K562 (cell line): ENCODE measurements around the gene PTGER2. TPM values are rescaled to one million over a fixed set of nuclear protein-coding genes. Genes with fewer than 3 reads are reported as not detected.

Source experiments
- BCL6 ChIP-seq: fragments of 250-450 bp; sonication (Bioruptor Pico); IDR thresholded peaks from 2 replicates; pipeline ENCODE4 v1.4.0; 2020
- ILK ChIP-seq: fragments of 450-650 bp; IDR thresholded peaks from 2 replicates; pipeline ENCODE4 v1.6.1; 2016; ENCODE audit warnings: missing genetic modification characterization, low read depth, mild to moderate bottlenecking, missing compliant biosample characterization, moderate library complexity, borderline replicate concordance
- KLF6 ChIP-seq: fragments of 250-450 bp; sonication (Bioruptor Pico); IDR thresholded peaks from 2 replicates; pipeline ENCODE4 v1.4.0; 2020; ENCODE audit warnings: mild to moderate bottlenecking, moderate library complexity, borderline replicate concordance
- MGA ChIP-seq: fragments of 450-650 bp; IDR thresholded peaks from 2 replicates; pipeline ENCODE4 v1.6.1; 2016; ENCODE audit warnings: mild to moderate bottlenecking, moderate library complexity
- NFXL1 ChIP-seq: fragments of 450-650 bp; formaldehyde crosslinking; IDR thresholded peaks from 2 replicates; pipeline ENCODE4 v1.4.0; 2021; ENCODE audit warnings: mild to moderate bottlenecking
- RUNX1 ChIP-seq: sonication (generic); IDR thresholded peaks from 2 replicates; pipeline ENCODE4 v1.6.1; 2016; ENCODE audit warnings: antibody characterized with exemption, low read depth
- TCFL5 ChIP-seq: fragments of 250-450 bp; sonication (Bioruptor Pico); conservative IDR thresholded peaks from 2 replicates; pipeline ENCODE4 v1.6.1; 2021; ENCODE audit warnings: mild to moderate bottlenecking, moderate library complexity, matching md5 sums
- ZNF23 ChIP-seq: fragments of 250-450 bp; sonication (Bioruptor Pico); IDR thresholded peaks from 2 replicates; pipeline ENCODE4 v1.4.0; 2020; ENCODE audit warnings: mild to moderate bottlenecking
- polyA plus RNA-seq, 8 experiments: library from polyadenylated mRNA; depleted of rRNA in 4 of 8; stranded (reverse) in 5 of 8; unstranded in 3 of 8; fragments of >200 nt; fragmentation: Nextera tagmentation in 2 of 8; fragmentation: Illumina TruSeq in 1 of 8; extraction: Ambion mirVana in 2 of 8; extraction: Trizol in 1 of 8; gene quantifications; 2 replicates each; pipeline versions ENCODE4 v1.2.1 to v1.2.3, GENCODE V29; 2011 to 2014; ENCODE audit warnings: inconsistent platforms in 1 of 8, missing spikeins in 1 of 8
- total RNA-seq, 7 experiments: library from RNA; depleted of rRNA in 6 of 7; stranded (reverse); fragments of >200 nt in 6 of 7; fragmentation: Illumina TruSeq in 2 of 7; extraction: Trizol in 2 of 7; gene quantifications; 2 replicates each; pipeline versions ENCODE4 v1.2.1 to v1.2.3, GENCODE V29; 2011 to 2021; ENCODE audit warnings: low replicate concordance in 1 of 7

Gene PTGER2
- total and polyA plus RNA-seq, 9 of the 15 experiments (the other 6 are each of a cell fraction or from before 2014, with no cell fraction given): not detected

- TF ChIP-seq MGA: no peak
- TF ChIP-seq NFXL1 (CRISPR knock-in tag): no peak
- TF ChIP-seq BCL6 (CRISPR knock-in tag): no peak
- no peak for TF ChIP-seq ZNF23 (CRISPR knock-in tag)
- TF ChIP-seq KLF6 (CRISPR knock-in tag): no peak
- TF ChIP-seq ILK (tag): no peak
- no peak for TF ChIP-seq RUNX1
- TF ChIP-seq TCFL5 (CRISPR knock-in tag): no peak
Measured at GRCh38 chr14:52286661-52287649, 27.2 kb upstream of the PTGER2 start (continued).
